ENCODE data around the gene LOC128125822.

LOC128125822 gene

GRCh38 chr6:63610944-63611343, 38.7 kb downstream of the LOC128125822 start:
- Histone ChIP-seq H4K20me1 (ENCODE audit: insufficient read depth, low read length) (no peaks in the 10 kb centered on the region), H3K36me3 (replicated peaks; ENCODE audit: low read depth, low read length) (no peaks in the 10 kb centered on the region), H3K4me2 (ENCODE audit: low read length) (peak overlapping the region; percentile 21), H3K27me3 (ENCODE audit: low read depth, low read length) (no peaks in the 10 kb centered on the region), H3K9ac (ENCODE audit: low read length) (no peak overlapping the region), H3K4me1 (ENCODE audit: low read length) (peaks cover 8% of the 10 kb centered on the region), H3K9me3 (ENCODE audit: insufficient read depth, low read length) (0 out of 2 replicates have a peak, but pooled peaks cover 4% of the 10 kb centered on the region), H3K79me2 (ENCODE audit: low read length) (no peaks in the 10 kb centered on the region), H3K27ac (ENCODE audit: low read length) (no peak overlapping the region), H3K4me3 (ENCODE audit: low read length) (no peak overlapping the region), H2AFZ (ENCODE audit: low read depth, low read length) (no peak overlapping the region)
- TF ChIP-seq EZH2phosphoT487 (IDR thresholded peaks at IDR 0.05; ENCODE audit: low read depth), result no peak
- TF ChIP-seq CTCF (IDR thresholded peaks at IDR 0.05; ENCODE audit: low read depth, low read length), result no peak

GRCh38 chr6:63611560-63611959, 39.3 kb downstream of the LOC128125822 start:
- no peaks in the 10 kb centered on the region for H4K20me1 ChIP-seq (ENCODE audit: insufficient read depth, low read length)
- peaks cover 8% of the 10 kb centered on the region for H3K4me1 ChIP-seq (ENCODE audit: low read length)
- no peaks in the 10 kb centered on the region for H3K79me2 ChIP-seq (ENCODE audit: low read length)
- no peaks in the 10 kb centered on the region for H3K36me3 ChIP-seq (replicated peaks; ENCODE audit: low read depth, low read length)
- 0 out of 2 replicates have a peak, but pooled peaks cover 4% of the 10 kb centered on the region for H3K9me3 ChIP-seq (ENCODE audit: insufficient read depth, low read length)
- no peak overlapping the region for H3K9ac ChIP-seq (ENCODE audit: low read length)
- no peak overlapping the region for H3K27ac ChIP-seq (ENCODE audit: low read length)
- H3K4me2 ChIP-seq (ENCODE audit: low read length), result no peak overlapping the region
- no peak for TF ChIP-seq EZH2phosphoT487 (IDR thresholded peaks at IDR 0.05; ENCODE audit: low read depth)
- TF ChIP-seq CTCF (IDR thresholded peaks at IDR 0.05; ENCODE audit: low read depth, low read length), result no peak
- H2AFZ ChIP-seq (ENCODE audit: low read depth, low read length), result no peak overlapping the region
- H3K4me3 ChIP-seq (ENCODE audit: low read length), result no peak overlapping the region
- H3K27me3 ChIP-seq (ENCODE audit: low read depth, low read length), result no peaks in the 10 kb centered on the region

GRCh38 chr6:63615590-63615989, 43.3 kb downstream of the LOC128125822 start:
- no peaks in the 10 kb centered on the region for H4K20me1 ChIP-seq (ENCODE audit: insufficient read depth, low read length)
- TF ChIP-seq CTCF (IDR thresholded peaks at IDR 0.05; ENCODE audit: low read depth, low read length), result no peak
- no peak for TF ChIP-seq EZH2phosphoT487 (IDR thresholded peaks at IDR 0.05; ENCODE audit: low read depth)
- H3K36me3 ChIP-seq (replicated peaks; ENCODE audit: low read depth, low read length), result no peaks in the 10 kb centered on the region
- peaks cover 7% of the 10 kb centered on the region for H3K4me1 ChIP-seq (ENCODE audit: low read length)
- H3K9ac ChIP-seq (ENCODE audit: low read length), result no peak overlapping the region
- 0 out of 2 replicates have a peak, but pooled peaks cover 11% of the 10 kb centered on the region for H3K27me3 ChIP-seq (ENCODE audit: low read depth, low read length)
- no peak overlapping the region for H3K4me2 ChIP-seq (ENCODE audit: low read length)
- H3K79me2 ChIP-seq (ENCODE audit: low read length), result no peaks in the 10 kb centered on the region
- no peak overlapping the region for H3K4me3 ChIP-seq (ENCODE audit: low read length)
- no peak overlapping the region for H2AFZ ChIP-seq (ENCODE audit: low read depth, low read length)
- H3K9me3 ChIP-seq (ENCODE audit: insufficient read depth, low read length), result no peaks in the 10 kb centered on the region
- no peak overlapping the region for H3K27ac ChIP-seq (ENCODE audit: low read length)
